ENCODE measurements around the gene ACAD11.

The ACAD11 gene

DNA sequence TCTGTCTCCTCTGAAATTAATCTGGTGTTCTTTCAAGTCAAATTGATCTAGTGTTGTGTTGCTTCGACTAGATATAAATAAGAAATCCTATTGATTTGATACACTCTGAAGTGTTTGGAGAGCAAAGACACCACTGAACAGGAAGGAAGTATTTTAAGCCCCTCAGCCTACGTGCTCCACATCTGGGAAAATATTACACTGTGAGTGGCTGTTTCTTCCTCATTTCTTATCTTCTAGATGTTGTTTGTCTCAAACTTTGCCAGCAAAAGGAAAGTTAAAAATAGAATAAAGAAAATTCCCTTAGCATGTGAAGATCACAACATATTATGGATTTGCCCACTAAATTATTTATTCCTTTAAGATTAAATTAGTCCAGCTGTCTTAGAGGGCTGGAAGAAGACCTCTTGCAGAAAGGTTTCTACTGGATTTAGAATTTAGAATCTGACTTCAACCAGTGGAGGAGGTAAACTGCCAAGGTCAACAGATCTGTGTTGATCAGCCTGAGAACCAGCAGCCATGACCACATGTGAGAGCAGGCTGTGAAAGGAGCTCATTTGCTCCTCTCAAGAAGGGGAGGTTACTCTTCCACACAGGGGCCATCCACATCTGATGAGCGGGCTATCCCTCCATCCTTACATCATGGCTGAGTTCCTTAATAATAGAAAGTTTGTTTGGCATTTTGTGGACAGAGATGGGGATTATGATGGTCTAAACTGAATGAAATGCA is 108.9 kb downstream of the ACAD11 start:
- DNase-seq, result no peak

DNA sequence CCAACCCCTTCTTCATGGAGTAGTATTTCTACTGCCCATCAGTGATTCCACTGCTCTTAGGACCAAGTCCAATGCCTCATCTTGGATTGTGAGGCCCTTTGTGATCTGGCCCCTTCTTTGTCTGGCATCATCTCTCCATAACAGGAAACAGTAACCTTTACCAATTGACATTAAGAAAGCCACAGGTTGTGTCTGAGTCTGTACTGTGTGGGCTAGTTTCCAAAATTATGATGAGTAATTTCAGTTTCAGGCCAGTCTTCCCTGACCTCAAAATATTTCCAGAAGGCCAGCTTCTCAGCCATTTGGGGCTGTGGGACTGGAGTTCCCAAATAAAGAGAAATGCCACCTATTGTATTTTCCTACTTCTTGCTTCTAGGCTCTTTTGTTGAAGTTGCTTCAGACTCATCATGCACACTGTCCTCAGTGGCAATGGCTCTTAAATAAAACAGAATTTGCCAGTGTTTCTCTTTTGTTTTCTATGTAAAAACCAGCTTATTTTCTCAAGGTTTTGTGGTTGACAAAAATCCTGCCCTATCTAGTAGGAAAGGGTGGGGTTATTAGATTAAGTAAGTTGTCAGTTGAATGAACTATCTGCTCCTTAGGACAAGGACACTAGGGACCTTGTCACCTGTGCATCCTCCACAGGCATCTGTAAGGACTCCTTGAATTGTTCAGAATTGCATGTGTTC is 109.6 kb downstream of the ACAD11 start:
- no peak for DNase-seq

DNA sequence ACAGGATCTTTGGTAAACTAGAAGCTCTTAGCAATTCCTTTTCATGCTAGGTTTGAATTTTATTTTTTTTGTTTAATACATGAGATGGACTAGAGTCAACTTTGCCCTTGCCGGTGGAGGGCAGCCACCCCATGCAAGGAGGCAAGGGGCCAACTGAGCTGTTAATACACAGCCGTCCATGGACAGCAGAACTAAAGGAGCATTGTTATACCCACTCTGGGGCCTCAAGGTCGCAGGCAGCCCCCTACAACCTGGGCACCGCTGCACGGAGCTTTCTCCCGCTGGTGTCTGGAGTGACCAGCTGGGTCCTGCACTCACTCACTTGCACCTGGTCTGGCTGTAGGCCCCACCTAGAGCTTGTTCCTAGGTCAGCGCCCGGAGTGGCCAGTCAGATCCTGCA is 110.4 kb downstream of the ACAD11 start:
- no peak for DNase-seq

DNA sequence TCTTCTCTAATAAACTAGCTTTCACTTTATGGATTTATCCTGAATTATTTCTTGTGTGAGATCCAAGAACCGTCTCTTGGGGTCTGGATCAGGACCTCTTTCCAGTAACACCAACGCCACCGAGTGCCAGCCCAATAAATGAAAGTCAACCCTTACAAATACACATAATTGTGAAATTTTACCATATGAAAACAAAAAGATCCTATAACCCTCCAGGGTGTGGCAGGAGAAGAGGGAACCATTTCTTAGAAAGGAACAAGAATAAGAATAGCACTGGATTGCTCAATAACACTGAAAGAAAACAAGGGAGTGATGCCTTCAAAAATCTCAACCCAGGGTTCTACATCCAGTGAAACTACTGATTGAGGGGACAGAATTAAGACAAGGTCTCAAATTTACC is 114.1 kb downstream of the ACAD11 start:
- no peak for DNase-seq

DNA sequence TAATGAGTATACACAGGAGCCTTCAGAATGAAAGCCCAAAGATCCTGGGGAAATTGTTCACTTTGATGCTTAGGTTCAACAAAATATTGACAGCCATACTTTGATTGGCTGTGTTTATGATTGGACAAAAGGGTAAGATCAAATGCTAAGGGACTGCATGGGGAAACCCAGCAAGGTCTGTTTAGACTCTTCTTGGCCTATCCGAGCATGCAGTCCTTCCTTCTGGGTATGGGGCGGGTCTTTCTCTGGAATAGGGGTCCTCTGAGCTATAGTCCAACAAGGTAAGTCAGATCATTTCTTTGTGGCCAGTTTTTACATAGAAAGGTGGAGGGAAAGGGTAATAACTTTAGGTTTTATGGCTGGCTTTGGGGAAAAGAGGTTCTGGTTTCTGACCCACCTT is 115.5 kb downstream of the ACAD11 start:
- no peak for DNase-seq

DNA sequence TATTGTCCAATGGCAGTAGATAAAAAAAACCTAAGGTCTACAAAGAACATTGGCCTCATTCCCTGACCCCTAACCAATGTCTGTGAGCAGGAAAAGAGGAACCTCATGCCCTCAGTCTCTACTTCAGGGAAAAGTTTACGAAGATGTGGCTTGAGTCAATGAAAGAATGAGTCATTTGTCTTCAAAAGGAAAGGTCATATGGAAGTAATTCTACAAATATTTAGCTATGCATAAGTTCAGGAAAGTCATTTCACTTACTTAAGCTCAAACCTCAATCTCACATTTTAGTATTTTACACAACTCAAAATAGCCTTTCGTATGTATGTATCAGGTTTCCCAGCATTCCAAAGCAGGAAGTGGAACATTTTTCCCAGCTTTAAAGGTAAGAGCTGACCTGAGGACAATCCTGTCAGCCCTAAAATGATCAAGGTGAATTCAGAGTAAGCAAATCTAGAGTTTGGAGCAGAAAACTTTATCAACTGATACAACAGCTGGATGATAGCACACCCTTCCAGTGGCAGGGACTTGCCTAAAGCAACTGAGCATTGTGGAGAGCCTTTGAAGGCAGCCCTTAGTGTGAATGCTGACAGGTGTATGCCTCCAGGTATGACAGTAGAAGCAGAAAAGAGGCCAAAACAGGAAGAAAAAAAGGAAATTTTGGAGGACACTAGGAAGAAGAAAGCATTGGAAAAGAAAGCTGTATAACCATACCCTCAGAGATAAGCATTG is 116.4 kb downstream of the ACAD11 start:
- no peak for DNase-seq

DNA sequence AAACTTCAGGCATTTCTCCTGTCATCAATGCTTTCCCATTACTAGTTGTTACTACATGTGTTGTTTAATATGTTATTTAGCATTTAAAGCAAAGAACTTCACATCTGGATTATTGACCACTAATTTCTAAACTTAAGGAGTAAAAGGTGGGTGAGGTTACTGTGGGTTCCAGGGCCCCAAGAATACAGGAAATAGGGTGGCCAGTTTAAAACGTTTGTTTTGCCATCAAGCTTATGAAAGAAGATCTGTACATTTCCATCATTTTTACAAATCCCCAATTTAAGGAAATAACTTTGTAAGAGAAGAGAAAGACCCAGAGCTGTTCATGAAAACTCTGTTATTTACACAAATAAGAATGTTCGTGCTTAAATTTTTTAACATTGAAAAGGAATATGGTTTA is 117.0 kb downstream of the ACAD11 start:
- DNase-seq, result no peak

DNA sequence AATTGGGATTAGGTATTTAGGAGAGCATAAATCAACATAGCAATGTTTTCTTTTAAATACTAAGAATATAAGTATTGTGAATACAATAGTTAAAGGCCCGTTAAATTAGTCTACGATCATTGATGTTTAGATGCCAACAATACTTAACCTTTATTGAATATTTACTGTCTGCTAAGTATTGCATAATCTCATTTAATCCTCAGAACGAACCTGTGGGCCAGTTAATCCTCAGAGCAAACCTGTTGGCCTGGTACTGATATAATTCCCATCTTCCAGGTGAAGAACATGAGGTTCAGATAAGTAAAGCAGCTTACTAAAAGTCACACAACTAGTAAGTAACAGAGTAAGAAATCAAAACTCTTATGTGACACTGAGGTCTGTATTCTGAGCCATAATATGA is 119.9 kb downstream of the ACAD11 start:
- no peak for DNase-seq

DNA sequence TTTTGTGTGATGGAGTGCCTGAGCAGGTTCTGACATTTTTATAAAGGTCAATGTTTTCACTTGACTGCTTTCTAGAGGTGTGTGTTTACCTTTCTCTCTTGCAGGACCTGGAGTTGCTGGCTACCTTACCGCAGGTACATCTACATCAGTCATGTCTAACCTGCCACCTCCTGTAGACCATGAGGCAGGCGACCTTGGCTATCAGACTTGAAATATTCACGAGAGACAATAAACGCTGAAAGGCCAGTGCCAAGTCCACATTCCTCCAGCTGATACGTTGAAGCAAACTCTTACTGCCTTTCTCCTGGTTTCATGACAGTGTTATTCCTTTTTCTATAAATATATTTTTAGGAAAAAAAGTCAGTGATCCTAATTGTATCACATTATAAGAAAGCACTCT is 121.5 kb downstream of the ACAD11 start:
- DNase-seq, result no peak

DNA sequence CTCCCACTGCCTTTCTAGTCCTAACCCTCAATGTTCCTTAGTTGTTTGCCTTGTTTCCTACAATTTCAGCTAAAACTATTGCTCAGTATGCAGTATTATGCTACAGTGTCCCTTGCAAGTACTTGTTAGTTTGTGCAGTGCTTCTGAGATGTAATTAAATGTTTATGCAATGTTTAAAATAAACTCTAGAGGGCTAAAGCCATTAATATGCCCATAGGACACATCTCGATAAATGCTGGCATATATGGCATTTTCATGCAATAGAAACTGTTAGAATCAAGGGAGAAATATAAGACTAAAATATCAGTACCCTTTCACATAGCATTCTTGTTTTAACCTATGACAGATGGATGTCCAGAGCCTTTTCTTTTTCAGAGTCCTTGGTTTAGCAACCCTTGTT is 122.3 kb downstream of the ACAD11 start:
- no peak for DNase-seq

DNA sequence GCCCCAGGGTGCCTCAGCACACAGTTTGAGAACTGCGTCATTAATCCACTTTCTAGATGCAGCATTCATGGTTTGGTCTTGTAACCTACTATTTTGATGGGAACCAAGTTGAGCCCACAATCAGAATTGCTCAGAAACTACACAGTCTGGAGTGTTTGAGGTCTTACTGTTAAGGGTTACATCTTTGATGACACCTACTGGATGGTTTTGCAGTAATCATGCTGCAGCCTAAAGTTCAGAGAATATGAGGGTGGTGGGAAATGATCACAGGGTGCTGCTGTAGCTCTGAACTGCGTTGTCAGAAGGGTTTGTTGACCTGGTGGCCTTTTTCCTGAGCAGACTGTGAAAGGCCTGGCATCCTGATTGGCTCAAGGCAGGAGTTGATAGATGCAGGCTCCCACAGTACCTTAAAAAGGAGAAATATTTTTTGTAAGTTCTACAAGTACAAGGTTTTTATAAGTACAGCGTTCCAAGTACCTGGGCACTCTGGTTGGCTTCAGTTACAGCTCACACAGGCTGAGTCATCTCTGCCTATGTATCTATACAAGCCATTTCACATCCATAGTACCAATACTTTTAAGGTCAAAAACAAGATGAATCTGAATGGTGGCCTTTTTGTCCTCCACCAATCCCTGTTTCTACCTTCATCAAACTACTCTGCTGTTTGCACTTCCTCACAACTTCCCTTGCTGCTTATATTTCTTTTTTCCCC is 123.0 kb downstream of the ACAD11 start:
- no peak for DNase-seq

DNA sequence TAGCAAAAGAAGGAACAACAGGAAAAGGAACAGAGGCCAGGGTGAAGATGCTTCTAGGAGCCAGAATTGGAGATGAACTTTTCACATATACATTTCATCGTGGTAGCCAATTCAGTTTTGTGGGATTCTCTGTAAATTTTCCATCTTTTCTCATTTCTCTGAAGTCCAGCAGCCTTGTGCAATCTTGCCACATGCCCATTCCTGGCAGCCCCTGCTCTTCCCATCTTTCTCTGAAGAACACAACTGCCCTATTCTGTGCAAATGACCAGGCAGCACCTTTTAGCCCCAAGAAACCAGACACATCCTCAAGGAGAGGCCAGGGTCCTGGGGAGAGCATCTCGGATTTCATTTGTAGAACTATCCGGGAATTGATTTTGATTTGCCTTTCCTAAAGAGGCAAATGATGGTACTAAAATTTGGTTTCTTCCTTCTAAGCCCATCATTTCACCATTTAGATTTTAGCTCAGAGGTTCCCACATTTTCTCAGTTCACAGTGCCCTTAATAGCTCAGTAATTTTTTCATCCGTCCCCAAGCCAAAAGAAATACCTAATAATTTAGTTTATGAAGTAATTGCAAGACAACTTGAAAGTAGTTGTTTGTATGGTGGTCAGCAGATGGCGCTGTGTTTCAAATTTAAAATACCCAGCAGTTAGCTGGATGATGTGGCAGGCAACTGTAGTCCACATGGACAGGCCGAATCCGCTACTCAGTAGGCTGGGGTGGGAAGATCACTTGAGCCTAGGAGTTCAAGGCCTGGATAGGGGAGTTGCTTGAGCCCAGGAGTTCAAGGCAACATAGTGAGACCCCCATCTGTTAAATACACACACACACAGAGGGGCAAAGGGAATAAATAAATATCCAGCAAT is 123.8 kb downstream of the ACAD11 start:
- DNase-seq, result peak; percentile 52

DNA sequence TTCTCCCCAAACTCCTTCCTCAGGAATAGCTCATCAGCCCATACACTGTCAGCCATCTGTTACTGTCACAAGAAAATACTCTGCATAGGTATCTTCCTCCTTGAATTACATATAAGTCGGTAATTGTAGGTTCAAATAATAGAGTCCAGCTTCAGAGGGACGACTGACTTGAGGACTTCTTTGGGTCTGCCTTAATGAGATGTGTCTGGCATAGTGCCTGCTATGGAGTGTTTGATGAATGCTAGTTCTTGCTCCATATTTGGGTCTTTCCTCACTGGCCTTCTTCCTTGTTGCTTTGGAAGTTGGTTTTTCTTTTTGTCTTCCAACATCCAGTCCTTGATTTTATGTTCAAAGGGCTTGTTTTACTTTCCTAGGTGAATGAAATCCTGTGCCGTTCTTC is 129.0 kb downstream of the ACAD11 start:
- no peak for DNase-seq

DNA sequence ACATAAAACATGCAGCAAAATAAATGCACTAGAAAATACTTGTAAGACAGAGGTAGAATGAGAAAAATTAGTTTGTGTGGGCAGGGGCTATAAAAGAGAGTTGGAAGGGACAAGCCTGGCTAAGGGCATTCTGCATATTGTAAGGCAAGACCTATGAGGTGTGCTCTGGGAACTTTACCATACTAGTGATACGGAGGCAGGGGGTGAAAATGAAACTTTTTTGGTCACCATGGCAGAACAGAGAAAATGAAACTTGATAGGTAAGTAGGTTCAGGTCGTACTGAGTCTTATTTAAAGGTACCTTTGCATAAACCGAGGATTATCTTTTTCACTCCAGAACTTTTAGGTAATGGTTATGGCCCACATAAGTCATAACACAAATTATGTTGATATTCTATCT is 137.3 kb downstream of the ACAD11 start:
- no peak for DNase-seq

DNA sequence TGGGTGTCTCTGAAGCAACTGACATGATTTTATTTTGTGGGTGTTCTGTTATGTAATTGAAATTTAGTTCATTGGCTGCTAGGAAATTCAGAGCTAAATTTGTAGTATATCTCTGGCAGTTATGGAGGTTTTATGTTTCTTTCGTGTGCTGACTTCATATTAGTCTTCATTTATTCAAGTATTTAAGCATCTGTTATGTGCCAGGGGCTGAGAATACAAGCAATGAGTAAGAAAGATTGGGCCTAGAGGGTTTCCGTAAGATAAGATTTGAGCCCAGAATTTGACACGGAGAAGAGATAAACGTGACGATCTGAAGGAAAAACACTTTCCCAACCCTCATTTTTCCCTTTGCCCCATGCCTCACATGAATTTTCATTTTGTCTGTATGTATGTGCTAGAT is 137.7 kb downstream of the ACAD11 start:
- no peak for DNase-seq

DNA sequence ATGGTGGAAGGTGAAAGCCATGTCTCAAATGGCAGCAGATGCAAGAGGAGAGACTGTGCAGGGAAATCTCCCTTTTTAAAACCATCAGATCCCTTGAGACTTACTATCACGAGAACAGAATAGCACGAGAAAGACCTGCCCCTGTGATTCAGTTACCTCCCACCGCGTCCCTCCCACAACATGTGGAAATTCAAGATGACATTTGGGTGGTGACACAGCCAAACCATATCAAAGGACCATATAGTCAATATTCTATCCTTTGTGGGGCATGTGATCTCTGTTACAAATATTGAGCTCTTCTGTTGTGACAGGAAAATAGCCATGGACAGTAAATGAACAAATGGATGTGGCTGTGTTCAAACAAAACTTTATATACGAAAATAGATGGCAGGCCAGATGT is 139.7 kb downstream of the ACAD11 start:
- DNase-seq, result no peak

DNA sequence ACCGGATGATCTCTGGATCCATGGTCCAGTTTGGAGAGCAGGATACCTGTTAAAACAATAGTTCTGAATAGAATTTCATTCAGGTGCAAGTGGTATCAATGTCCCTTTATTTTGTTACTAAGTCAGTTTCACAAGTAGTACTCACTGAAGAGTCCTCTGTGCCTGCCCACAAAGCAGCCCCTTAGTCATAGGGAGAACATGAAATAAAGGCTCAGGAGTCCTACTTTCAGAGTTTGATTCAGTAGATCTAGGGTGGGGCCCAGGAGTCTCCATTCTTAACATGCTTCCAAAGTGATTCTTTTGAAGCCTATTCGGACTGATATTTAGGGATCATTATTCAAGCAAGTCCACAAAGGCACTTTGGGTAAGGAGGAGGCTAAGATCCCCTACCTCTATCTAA is 142.3 kb downstream of the ACAD11 start:
- DNase-seq, result no peak

DNA sequence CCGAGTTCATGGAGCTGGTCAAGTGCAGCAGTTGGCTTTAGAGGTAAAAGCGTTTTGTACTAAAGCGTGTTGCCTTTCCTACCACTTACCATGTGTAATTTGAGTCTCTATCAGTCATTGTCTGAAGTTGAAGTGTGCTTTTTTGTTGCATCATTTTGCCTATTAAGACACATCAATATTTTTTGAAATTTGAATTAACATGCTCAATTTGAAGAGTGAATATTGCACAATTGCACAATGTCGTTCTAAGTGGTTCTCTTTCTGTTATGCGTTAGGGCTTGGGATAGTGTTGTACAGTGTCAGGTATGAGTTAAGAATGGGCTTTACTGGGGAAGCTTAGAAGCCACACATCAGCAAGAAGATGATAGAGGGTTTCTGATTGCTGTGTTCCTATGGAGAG is 146.6 kb downstream of the ACAD11 start:
- no peak for DNase-seq

DNA sequence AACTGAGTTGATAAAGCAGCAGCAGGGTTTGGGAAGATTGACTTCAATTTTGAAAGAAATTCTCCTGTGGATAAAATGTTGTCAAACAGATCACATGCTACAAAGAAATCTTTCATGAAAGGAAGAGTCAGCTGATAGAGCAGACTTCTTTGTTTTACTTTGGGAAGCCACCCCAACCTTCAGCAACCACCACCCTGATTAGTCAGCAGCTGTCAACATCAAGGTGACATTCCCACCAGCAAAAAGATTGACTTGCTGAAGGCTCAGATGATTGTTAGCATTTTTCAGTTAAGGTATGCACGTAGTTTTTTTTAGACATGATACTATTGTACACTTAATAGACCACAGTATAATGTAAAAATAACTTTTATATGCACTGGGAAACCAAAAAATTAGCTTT is 150.1 kb downstream of the ACAD11 start:
- DNase-seq, result no peak

DNA sequence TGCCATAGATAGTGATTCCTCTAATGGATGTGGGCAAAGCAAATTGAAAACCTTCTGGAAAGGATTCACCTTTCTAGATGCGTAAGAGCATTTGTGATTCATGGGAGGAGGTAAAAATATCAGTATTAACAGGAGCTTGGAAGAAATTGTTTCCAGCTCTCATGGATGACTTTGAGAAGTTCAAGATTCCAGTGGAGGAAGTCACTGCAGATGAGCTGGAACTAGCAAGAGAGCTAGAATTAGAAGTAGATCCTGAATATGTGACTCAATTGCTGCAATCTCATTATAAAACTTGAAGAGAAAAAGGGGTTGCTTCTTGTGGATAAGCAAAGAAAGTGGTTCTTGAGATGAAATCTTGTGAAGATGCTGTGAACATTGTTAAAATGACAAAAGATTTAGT is 150.5 kb downstream of the ACAD11 start:
- DNase-seq, result no peak

Measured in CD4-positive, alpha-beta T cell treated with Interleukin-21 for 1 hour (primary cell).